IPS-18a (cell line): ENCODE measurements around the gene PODXL.
"Not testable (repeated sequence)": the region's sequence is repeated elsewhere in the genome, so short reads cannot be mapped to it uniquely, and the experiment has no call there.

ENCODE experiments used
- H3K27ac ChIP-seq: one replicate; pipeline ENCODE4 v1.5.1; 2013; ENCODE audit warnings: low read length
- H3K27me3 ChIP-seq: one replicate; pipeline ENCODE4 v1.6.1; 2013; ENCODE audit warnings: mild to moderate bottlenecking, low read length; ENCODE audit not compliant: control insufficient read depth, insufficient read depth
- H3K36me3 ChIP-seq: one replicate; pipeline ENCODE4 v1.6.1; 2013; ENCODE audit warnings: low read depth, low read length; ENCODE audit not compliant: control insufficient read depth
- H3K4me1 ChIP-seq: one replicate; pipeline ENCODE4 v1.6.1; 2013; ENCODE audit warnings: low read depth, low read length; ENCODE audit not compliant: control insufficient read depth
- H3K4me3 ChIP-seq: one replicate; pipeline ENCODE4 v1.5.1; 2013; ENCODE audit warnings: low read length
- H3K9ac ChIP-seq: one replicate; pipeline ENCODE4 v1.6.1; 2013; ENCODE audit warnings: mild to moderate bottlenecking, low read length, moderate library complexity
- H3K9me3 ChIP-seq: one replicate; pipeline ENCODE4 v1.6.1; 2013; ENCODE audit warnings: low read depth, low read length; ENCODE audit not compliant: control insufficient read depth

Gene PODXL

DNA sequence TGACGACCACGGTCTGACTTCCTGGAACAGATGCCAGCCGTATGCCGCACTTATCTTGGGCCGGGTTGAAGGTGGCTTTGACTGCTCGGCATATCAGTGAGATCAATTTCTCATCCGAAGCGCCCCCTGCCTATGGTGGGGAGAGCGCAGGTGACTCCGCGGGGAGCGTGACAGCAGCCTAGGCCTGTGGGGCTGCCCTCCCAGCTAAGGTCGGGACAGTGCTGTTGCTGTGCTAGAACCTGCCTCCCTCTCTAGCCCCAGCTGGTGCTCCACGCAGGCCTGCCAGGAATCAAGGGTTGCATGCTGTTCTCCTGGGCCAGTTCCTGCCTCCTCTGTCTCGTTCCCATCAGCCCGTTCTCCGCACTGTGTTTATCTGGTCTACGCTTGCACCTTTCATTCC is 49.8 kb downstream of the PODXL start:
- Histone ChIP-seq H3K9me3 (no peaks in the 10 kb centered on the region), H3K27ac (no peak overlapping the region), H3K4me1 (no peaks in the 10 kb centered on the region), H3K27me3 (no peaks in the 10 kb centered on the region), H3K4me3 (no peak overlapping the region), H3K36me3 (peaks cover 92% of the 10 kb centered on the region), H3K9ac (no peak overlapping the region)

DNA sequence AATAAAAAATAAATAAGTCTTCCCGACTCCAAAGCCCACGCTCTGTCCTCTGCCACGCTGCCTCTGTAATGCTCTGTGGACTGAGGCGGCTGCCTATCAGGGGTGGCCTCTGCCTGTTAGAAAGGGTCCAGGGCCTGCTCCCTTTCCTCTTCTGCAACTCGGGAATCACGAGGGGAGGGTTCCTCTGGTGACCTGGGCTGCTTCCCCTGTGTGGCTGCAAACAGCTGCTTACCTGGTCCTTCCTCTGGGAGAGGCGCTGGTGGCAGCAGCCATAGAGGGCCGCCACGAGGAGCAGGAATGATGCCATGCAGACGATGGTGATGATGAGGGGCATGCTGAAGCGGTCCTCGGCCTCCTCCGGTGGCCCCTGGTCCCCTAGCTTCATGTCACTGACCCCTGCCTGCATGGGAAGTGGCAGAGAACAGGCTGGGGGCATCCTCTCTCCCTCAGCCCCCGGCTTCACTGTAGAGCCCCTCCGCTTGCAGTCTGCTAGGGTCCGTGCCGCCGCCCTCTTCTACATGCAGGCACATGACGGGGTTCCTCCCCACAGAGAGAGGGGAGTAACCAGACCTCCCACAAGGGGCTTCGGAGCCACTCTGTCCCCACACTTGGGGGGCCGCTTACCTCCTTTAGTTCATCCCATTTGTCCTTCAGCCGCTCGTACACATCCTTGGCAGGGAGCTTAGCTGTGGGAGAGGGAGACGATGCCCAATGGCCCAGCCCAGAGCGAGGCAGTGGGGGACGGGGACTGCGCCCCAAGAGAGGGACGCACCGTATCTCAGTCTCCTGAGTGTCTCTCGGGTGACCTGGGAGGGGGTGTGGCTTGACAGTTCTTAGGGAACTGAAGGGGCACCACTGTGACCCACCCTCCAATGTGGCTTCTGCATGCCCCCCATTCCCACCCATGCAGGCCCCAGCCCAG is 50.5 kb downstream of the PODXL start:
- H3K36me3 ChIP-seq, result peaks cover 94% of the 10 kb centered on the region
- no peaks in the 10 kb centered on the region for H3K9me3 ChIP-seq

DNA sequence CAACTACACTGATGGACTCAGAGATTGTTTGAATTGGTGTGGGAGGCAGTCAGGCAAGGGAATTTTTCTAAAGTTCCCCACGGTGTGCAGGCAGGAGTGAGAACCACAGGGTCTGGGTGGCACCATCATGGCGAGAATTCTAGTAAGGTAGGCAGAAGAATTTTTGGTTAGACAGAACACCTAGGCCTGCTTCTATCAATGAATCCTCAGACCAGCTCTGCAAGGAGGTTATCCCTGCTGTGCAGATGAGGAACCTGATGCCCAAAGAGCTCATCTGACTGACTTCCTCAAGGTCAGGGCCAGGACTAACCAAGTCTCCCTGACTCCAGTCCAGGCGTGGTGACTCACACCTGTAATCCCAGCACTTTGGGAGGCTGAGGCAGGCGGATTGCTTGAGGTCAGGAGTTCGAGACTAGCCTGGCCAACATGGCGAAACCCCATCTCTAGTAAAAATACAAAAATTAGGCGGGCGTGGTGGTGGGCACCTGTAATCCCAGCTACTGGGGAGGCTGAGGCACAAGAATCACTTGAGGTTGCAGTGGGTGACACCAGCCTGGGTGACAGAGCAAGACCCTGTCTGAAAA is 51.3 kb downstream of the PODXL start:
- H3K27ac ChIP-seq, H3K4me1 ChIP-seq, H3K27me3 ChIP-seq, H3K9ac ChIP-seq, H3K9me3 ChIP-seq, H3K4me3 ChIP-seq: not testable (repeated sequence)
- peaks cover 97% of the 10 kb centered on the region for H3K36me3 ChIP-seq

More for the DNA sequence above, 50.5 kb downstream of the PODXL start:
- Histone ChIP-seq H3K27ac (no peak overlapping the region), H3K4me3 (no peak overlapping the region), H3K4me1 (no peaks in the 10 kb centered on the region), H3K9ac (no peak overlapping the region), H3K27me3 (no peaks in the 10 kb centered on the region)

DNA sequence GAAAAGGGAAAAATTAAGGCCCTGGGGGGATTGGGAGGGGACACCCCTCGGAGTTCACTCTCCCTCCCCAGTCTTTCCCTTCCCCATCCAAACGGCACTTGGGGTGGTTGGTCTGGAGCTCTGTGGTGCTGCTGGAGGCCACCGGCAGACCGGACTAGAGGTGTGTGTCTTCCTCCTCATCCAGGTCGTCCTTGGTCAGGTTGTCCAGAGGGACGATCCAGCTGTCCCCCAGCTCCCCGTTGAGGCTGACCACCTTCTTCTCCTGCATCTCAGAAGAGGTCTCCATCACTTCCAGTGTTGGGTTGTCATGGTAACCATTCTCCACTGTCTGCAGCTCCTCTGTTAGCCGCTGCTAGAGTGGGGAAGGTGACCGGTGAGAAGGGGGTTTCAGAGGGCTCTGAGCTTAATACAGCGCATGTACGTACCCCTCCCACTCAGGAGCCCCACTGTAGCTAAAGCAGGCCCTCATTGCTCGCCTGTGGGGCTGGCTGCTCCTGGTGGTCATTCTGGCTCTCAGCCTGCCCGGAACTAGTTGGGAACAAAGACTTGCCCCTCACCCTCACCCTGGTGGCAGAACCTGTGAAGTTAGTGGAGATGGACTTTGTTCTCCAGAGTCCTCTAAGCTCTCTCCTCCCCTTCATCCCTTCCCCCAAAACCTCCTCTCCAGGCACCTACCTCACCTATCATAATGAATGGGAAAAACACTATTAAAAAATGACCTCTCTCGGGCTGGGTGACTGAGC is 52.1 kb downstream of the PODXL start:
- Histone ChIP-seq H3K27me3 (no peaks in the 10 kb centered on the region), H3K27ac (no peak overlapping the region), H3K4me3 (no peak overlapping the region), H3K9me3 (no peaks in the 10 kb centered on the region), H3K9ac (no peak overlapping the region), H3K36me3 (peaks cover 96% of the 10 kb centered on the region), H3K4me1 (no peaks in the 10 kb centered on the region)

DNA sequence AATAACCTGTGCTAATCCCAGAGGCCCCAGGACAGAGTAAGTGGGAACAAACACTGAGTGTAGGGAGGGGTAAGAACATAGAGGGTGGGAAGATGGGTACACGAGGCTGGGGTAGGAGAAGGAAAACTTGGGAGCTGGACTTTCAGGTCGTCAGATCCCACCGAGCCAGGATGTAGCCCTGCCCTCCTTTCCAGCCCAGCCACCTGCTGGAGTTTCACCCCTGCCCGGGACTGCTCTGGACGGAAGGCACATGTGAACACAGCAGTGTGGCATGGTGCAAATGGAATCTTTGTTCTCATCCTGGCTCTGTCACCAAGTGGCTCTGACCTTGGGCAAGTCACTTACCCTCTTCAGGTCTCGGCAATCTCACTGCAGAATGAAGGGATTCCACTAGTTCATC is 52.8 kb downstream of the PODXL start:
- H3K27me3 ChIP-seq, result no peaks in the 10 kb centered on the region
- peaks cover 96% of the 10 kb centered on the region for H3K36me3 ChIP-seq
- no peaks in the 10 kb centered on the region for H3K4me1 ChIP-seq
- no peaks in the 10 kb centered on the region for H3K9me3 ChIP-seq
- H3K9ac ChIP-seq, result no peak overlapping the region
- H3K27ac ChIP-seq, result no peak overlapping the region
- H3K4me3 ChIP-seq, result no peak overlapping the region

DNA sequence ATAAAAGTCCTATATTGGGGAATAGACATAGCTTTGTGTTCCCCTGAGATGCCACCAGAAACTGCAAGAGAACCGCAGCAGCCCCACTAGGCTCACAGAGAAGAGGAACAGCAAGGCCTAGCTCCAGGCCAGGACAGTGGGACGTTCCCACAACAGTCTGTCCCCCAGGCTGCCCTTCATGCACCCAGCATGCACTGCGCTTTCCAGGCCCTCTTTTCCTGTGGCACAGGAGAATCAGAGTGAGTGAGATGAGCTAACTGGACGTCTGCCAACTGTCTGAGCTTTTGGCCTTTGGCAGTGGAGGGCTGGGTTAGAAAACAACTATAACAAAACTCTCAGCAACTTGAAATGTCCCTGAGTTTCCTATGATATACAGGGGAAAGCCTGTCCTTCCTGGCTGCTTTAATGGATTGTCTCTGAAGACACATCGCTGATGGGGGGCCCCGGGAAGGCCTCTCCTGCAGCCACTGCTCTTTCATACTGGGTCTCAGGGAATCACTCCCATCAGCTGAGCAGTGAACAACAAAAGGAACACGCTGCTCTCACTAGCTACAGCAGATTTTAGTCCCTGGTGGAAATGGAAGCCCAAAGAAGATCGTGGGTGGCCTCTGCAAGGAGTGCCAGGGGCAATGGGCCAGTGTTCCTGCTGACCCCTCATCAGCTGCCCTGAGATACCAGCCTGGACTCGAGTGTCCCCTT is 53.5 kb downstream of the PODXL start:
- Histone ChIP-seq H3K9ac (no peak overlapping the region), H3K4me1 (no peaks in the 10 kb centered on the region), H3K27ac (no peak overlapping the region), H3K36me3 (peaks cover 97% of the 10 kb centered on the region), H3K4me3 (no peak overlapping the region), H3K9me3 (no peaks in the 10 kb centered on the region), H3K27me3 (no peaks in the 10 kb centered on the region)

DNA sequence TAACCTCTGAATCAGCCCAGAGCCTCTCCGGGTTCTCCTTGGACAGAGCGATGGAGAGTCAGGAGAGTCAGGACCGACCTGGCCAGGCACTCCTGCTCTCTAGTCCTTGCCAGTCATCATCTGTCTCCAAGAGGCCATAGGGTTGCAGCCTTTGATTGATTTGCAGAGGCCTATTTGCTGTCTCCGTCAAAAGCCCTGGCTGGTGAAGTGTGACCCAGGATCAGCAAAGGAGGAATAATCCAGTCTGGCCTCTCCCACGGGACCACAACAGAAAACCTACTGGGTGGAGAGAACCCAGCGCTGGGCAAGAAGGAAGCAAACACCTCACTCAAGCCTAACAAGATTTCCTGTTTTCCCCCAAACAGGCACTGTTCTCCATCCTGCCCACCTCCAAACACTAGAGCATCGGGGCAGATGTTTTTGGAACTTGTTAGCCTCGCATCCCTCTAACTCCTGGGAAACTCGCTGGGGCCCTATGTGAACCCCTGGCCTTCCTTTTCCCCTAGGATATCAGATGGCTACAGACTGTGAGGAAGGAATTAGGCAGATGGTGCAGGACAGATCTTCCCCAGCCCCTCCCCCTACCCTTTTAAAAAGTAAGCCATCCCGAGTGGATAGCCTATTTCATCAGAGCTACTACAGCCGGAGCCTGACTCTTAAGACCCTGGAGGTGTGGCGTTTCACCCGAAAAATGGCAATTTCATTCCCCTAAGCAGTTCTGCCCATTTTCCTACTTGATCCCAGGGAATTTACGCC is 54.3 kb downstream of the PODXL start:
- Histone ChIP-seq H3K36me3 (peaks cover 97% of the 10 kb centered on the region), H3K27me3 (no peaks in the 10 kb centered on the region), H3K4me1 (no peaks in the 10 kb centered on the region), H3K4me3 (no peak overlapping the region), H3K9me3 (no peaks in the 10 kb centered on the region), H3K27ac (no peak overlapping the region), H3K9ac (no peak overlapping the region)

DNA sequence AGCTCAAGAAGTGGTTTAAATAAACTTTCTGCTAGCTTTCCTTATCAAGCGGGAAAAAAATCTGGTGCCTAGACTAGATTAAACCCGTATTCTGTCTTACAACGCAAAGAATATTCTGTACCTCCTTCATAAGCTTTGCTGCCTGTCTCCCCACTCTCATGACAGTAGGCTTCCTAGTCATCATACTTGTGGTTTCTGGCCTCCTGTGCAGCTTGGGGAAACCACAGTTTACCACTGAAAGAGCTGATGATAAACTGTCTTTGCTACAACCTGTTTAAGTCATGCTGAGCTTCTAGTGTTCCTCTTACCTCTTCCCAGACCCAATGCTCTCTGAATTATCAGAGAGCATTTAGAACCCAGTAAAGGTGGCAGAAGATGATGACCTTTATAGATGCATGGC is 55.0 kb downstream of the PODXL start:
- Histone ChIP-seq H3K27me3 (no peaks in the 10 kb centered on the region), H3K4me3 (no peak overlapping the region), H3K4me1 (no peaks in the 10 kb centered on the region), H3K9ac (no peak overlapping the region), H3K27ac (no peak overlapping the region), H3K36me3 (peaks cover 90% of the 10 kb centered on the region), H3K9me3 (no peaks in the 10 kb centered on the region)

DNA sequence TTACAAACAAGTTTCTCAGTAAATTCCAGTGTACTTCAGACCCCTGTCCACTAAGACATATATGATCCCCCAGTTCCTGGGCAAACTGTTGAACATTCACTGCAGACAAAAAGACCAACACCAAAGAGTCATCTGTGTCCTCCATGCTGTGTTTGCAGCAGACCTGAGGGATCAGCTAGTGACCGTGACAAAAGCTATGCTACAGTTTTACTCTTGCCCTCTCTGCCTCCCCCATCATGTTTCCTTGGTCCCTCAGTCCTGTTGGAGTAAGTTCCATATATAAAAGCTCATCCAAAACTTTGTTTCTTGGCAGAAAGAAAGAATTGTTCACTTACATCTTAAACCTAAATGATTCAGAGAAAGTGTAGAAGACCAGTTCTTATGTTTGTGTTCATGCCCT is 56.1 kb downstream of the PODXL start:
- Histone ChIP-seq H3K9ac (no peak overlapping the region), H3K27ac (no peak overlapping the region), H3K4me1 (no peaks in the 10 kb centered on the region), H3K36me3 (peaks cover 81% of the 10 kb centered on the region), H3K9me3 (no peaks in the 10 kb centered on the region), H3K4me3 (no peak overlapping the region), H3K27me3 (no peaks in the 10 kb centered on the region)

DNA sequence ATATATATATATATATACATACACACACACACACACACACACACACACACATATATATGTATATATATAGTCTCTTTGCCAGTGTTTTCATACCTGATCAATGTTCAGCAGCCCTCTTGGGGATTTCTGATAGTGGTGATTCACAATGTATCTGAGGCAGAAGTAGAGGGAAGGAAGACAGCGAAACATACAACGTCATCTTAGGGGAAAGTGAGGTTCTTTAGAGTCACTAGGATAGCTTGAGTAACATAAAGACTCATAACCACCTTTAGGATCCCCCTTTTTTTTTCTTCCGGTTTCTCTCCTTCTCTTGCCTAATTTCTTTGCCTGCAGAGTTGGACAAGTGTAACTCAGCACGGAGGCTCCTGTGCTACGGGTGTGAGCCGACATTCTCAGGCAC is 56.6 kb downstream of the PODXL start:
- Histone ChIP-seq H3K27ac (no peak overlapping the region), H3K4me1 (no peaks in the 10 kb centered on the region), H3K9me3 (no peaks in the 10 kb centered on the region), H3K36me3 (peaks cover 76% of the 10 kb centered on the region), H3K4me3 (no peak overlapping the region), H3K9ac (no peak overlapping the region), H3K27me3 (no peaks in the 10 kb centered on the region)
